Heart right ventricle (tissue), 16 donors: ENCODE measurements around the gene AKR1B1. TPM values are rescaled to one million over a fixed set of nuclear protein-coding genes. Genes with fewer than 3 reads are reported as not detected.

Source experiments
- ATAC-seq, 8 donors: fragments of 200-7000 bp; cut with Tn5 transposase; one replicate each; pipeline ENCODE4 v1.9.1; 2020; ENCODE audit warnings: mild to moderate bottlenecking in 8 of 8, moderate library complexity in 8 of 8, moderate number of reproducible peaks in 1 of 8
- DNase-seq, 2 donors: peaks; one replicate each; pipeline ENCODE4 v3.0.0-alpha.2; 2020
- H3K27ac ChIP-seq, 10 donors: fragments of 200-600 bp; sonication (generic) in 2 of 10; one replicate each; pipeline versions ENCODE4 v1.5.0 to v1.8.0; 2020 to 2022; ENCODE audit warnings: mild to moderate bottlenecking in 3 of 10
- H3K27me3 ChIP-seq, 7 donors: fragments of 200-600 bp; one replicate each; pipeline ENCODE4 v1.8.0; 2021 to 2022; ENCODE audit warnings: mild to moderate bottlenecking in 2 of 7
- H3K36me3 ChIP-seq, 9 donors: fragments of 200-600 bp; sonication (generic) in 1 of 9; one replicate each; pipeline versions ENCODE4 v1.5.0 to v1.8.0; 2020 to 2022; ENCODE audit warnings: mild to moderate bottlenecking in 2 of 9
- H3K4me1 ChIP-seq, 9 donors: fragments of 200-600 bp; sonication (generic) in 1 of 9; one replicate each; pipeline versions ENCODE4 v1.5.0 to v1.8.0; 2020 to 2022; ENCODE audit warnings: mild to moderate bottlenecking in 4 of 9
- H3K4me3 ChIP-seq, 10 donors: fragments of 200-600 bp; sonication (generic) in 2 of 10; one replicate each; pipeline versions ENCODE4 v1.5.0 to v1.8.0; 2020 to 2022; ENCODE audit warnings: mild to moderate bottlenecking in 7 of 10, moderate library complexity in 2 of 10
- H3K9me3 ChIP-seq, 11 donors: fragments of 200-600 bp in 10 of 11; sonication (generic) in 2 of 11; one replicate each; pipeline versions ENCODE4 v1.5.0 to v1.8.0; 2013 to 2022; ENCODE audit warnings: mild to moderate bottlenecking in 2 of 11, control low read depth in 1 of 11, moderate library complexity in 1 of 11
- CTCF ChIP-seq, 9 donors: fragments of 200-600 bp; sonication (generic) in 2 of 9; IDR thresholded peaks; one replicate each; pipeline versions ENCODE4 v1.5.0 to v1.8.0; 2021 to 2022; ENCODE audit warnings: antibody characterized with exemption in 9 of 9, mild to moderate bottlenecking in 5 of 9, moderate library complexity in 1 of 9
- whole genome bisulfite sequencing, 2 donors: extraction: QIAGEN DNeasy Blood & Tissue Kit; methylation state at CpG; one replicate each; pipeline ENCODE4 v1.1.7; 2013; ENCODE audit warnings: inconsistent platforms in 1 of 2; 5-methylcytosine and 5-hydroxymethylcytosine counted together
- intact Hi-C, 10 donors: fragments of 100-400 bp; cut with DNase I; formaldehyde crosslinking; loops; one replicate each; pipeline versions ENCODE4 v1.11.1 to v1.14.2; 2022
- polyA plus RNA-seq, 2 donors: library from polyadenylated mRNA; stranded (reverse); fragments of 200-250 nt; gene quantifications; one replicate each; pipeline ENCODE4 v1.2.3, GENCODE V29; 2013
- total RNA-seq, 10 donors: library from RNA; stranded (reverse); fragmentation: NEBNext Ultra II Directional in 3 of 10; extraction: Animal tissue kit (Norgen Biotek cat#: 25700) in 3 of 10; gene quantifications; one replicate each; pipeline versions ENCODE4 v1.2.1 to v1.2.4, GENCODE V29; 2021 to 2023
- donor health status: Arrhythmogenic right ventricular cardiomyopathy.
- donor health status: ischemic (EF 13 %, LVEDD 7.1; RV severe dilation, severe dysfunction).
- donor health status: healthy with polysubstance abuse.
- donor health status: DM: no; HTN: yes; CAD: no.
- donor health status: DM: no; HTN: no; CAD: no.
- donor health status: ischemic (EF 25% LVEDD 6.9; RV normal size, moderate dysfunction).
- donor health status: ischemic (EF 25% LVEDD 5.7; RV mildly dilated, moderate dysfunction).
- donor health status: healthy.
- donor health status: DM: yes; HTN: yes; CAD: no.
- donor health status: Ischemic cardiomyopathy.
- donor health status: ischemic (EF 35%, LVEDD 5.7; RV mildly dilated, moderate dysfunction).
- donor health status: nonischemic (EF 11% LVEDD 7.7; RV severe dilation, severe dysfunction).
- donor health status: DM: yes; HTN: yes; CAD: no.
- donor health status: PGD.
- donor health status: ischemic (EF 29% LVEDD 5.4; RV normal size, mild dysfunction).
- donor health status: nonischemic (EF 23%, LVEDD 6.1; RV moderate dilation, normal function).

AKR1B1 gene
- total and polyA plus RNA-seq, 12 donors, result 96.6 to 317 (median 181) TPM

GRCh38 chr7:134419875-134420274 is 39.0 kb downstream of the AKR1B1 start:
- peaks cover 0 to 4% (median 0%) of the 10 kb centered on the region in 9 donors for H3K4me1 ChIP-seq
- no peaks in the 10 kb centered on the region for H3K9me3 ChIP-seq
- intact Hi-C loops, result loop anchor here in 1 of 10 donors (10.0 kb wide), 1 partner anchor 285 kb away; no protein-coding TSS in a partner anchor
- DNase-seq, result no peak
- peaks cover 0 to 11% (median 0%) of the 10 kb centered on the region in 7 donors for H3K27me3 ChIP-seq
- H3K4me3 ChIP-seq, result no peak overlapping the region
- 48 to 51% methylated on average over 3 of the region's 3 CpGs for WGBS, 2 donors
- H3K36me3 ChIP-seq, result no peaks in the 10 kb centered on the region
- TF ChIP-seq CTCF (IDR thresholded peaks at IDR 0.05), result no peak
- H3K27ac ChIP-seq, result no peak overlapping the region
- peak in 1 of 8 donors; percentile 21 for ATAC-seq

GRCh38 chr7:134419085-134419484 is 39.8 kb downstream of the AKR1B1 start:
- intact Hi-C loops, result loop anchor here in 1 of 10 donors (10.0 kb wide), 1 partner anchor 284 kb away; no protein-coding TSS in a partner anchor
- TF ChIP-seq CTCF (IDR thresholded peaks at IDR 0.05), result no peak
- WGBS, 2 donors, result 90 to 91% methylated on average over 3 of the region's 3 CpGs
- H3K4me1 ChIP-seq, result peaks cover 0 to 4% (median 0%) of the 10 kb centered on the region in 9 donors
- ATAC-seq (no peak), DNase-seq (no peak)
- no peak overlapping the region for H3K4me3 ChIP-seq
- no peak overlapping the region for H3K27ac ChIP-seq
- no peaks in the 10 kb centered on the region for H3K9me3 ChIP-seq
- H3K36me3 ChIP-seq, result no peaks in the 10 kb centered on the region
- H3K27me3 ChIP-seq, result peaks cover 0 to 13% (median 0%) of the 10 kb centered on the region in 7 donors

GRCh38 chr7:134415700-134416099 is 43.2 kb downstream of the AKR1B1 start:
- no peak overlapping the region for H3K4me3 ChIP-seq
- TF ChIP-seq CTCF (IDR thresholded peaks at IDR 0.05), result no peak
- H3K9me3 ChIP-seq, result no peaks in the 10 kb centered on the region
- no peak overlapping the region for H3K27ac ChIP-seq
- H3K36me3 ChIP-seq, result no peaks in the 10 kb centered on the region
- H3K4me1 ChIP-seq, result peaks cover 0 to 4% (median 0%) of the 10 kb centered on the region in 9 donors
- ATAC-seq (no peak), DNase-seq (no peak)
- H3K27me3 ChIP-seq, result peaks cover 0 to 4% (median 0%) of the 10 kb centered on the region in 7 donors
- intact Hi-C loops, result loop anchor here in 1 of 10 donors (10.0 kb wide), 1 partner anchor 281 kb away; no protein-coding TSS in a partner anchor

GRCh38 chr7:134414109-134414508 is 44.8 kb downstream of the AKR1B1 start:
- ATAC-seq, result no peak
- Histone ChIP-seq H3K27ac (no peak overlapping the region), H3K4me3 (no peak overlapping the region), H3K36me3 (no peaks in the 10 kb centered on the region), H3K9me3 (no peaks in the 10 kb centered on the region), H3K27me3 (peaks cover 0 to 8% (median 0%) of the 10 kb centered on the region in 7 donors), H3K4me1 (no peaks in the 10 kb centered on the region)
- no peak for DNase-seq
- intact Hi-C loops, result loop anchor here in 1 of 10 donors (10.0 kb wide), 1 partner anchor 279 kb away; no protein-coding TSS in a partner anchor
- WGBS, 2 donors, result 59 to 74% methylated on average over 4 of the region's 4 CpGs
- TF ChIP-seq CTCF (IDR thresholded peaks at IDR 0.05), result no peak
